HG03060 (cell line): ENCODE measurements around the gene SRSF12.
A peak's percentile ranks its signal among the peaks of the same experiment; 100 is the strongest.

ENCODE experiments used
- ATAC-seq: cut with Tn5 transposase; IDR thresholded peaks from one replicate; pipeline ENCODE4 v1.9.1; 2021; ENCODE audit warnings: low read depth, moderate number of reproducible peaks; ENCODE audit not compliant: unreplicated experiment

SRSF12 gene

GRCh38 chr6:89117211-89118108, at the start of gene SRSF12:
SRSF12 (minus strand) TSS chr6:89118071; CDS start chr6:89117887, 184 bp downstream.
- no peak for ATAC-seq

DNA sequence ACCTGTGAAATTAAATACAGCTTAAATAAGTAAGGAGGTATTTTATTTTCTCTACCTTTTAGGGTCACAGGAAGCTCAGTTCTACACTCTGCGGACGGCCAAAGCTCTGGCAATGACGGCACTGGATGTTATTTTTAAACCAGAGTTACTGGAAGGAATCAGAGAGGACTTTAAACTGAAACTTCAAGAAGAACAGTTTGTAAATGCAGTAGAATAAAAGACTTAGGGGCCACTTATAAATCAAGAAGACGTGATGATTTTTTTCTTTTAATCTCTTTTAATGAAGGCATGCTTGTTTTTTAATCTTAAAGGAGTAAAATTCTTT, 44.1 kb upstream of the SRSF12 start:
- ATAC-seq: no peak

DNA sequence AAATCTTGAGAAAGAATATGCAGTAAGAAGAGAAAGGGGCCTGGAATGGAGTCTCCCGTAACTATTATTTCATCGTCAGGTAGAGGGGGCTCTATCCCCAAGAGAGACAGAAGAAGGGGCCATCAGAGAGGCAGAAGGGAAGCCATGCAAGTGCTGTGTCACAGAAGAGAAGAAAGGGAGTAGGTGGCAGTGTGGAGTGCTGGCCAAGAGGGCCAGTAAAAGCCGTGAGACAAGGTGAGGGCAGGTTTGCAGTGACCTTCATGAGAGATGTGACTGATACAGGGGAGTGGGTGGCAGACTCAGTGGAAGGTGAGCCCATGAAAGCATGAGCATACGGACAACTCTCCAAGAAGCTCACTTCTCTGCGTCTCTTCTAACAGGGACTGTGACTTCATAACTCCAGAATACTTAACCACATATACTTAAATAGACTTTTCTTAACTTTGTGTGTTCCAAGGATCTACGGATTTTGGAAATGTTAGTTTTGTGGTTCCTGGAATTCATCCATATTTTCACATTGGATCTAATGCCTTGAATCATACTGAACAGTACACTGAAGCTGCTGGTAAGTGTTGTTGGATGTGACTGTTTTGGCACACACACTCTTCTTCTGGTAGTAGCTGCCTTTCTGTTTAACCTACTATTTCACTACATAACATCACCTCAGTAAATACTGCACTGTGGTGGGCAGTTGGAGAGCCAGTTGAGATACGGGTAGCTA, 43.6 kb upstream of the SRSF12 start:
- ATAC-seq: no peak

DNA sequence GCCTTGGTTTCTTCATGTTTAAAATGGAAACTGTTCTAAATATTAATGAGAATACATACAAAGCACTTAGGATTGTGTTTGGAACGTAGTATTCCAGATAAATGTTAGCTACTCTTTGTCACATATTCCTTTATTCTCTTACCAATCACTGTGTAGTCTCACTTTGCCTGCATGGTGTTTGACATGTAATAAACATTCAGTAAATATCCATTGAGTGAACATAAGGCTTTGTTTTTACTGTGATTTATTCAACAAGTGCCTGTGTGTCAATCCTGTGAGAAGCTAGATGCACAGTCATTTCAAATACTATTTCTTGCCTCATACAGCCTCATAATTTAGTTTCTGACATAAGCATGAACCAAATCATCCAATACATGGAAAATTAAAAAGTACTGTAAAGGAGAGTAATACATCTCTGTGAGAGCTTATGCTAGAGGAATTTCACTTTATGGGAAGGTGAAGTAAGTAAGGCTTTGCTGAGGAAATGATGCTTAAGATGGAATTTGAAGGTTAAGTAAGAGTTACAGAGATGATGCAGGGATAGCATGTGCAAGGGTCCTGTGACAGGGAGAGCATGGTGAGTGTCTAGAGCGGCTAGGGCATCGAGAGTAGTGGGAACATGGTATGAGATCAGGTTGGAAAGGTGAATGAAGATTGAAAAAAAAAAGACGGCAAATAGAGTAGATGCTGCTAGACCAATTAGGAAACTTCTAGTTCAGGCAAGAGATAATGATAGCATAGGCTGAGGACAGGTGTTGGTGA, 42.6 kb upstream of the SRSF12 start:
- no peak for ATAC-seq

- ATAC-seq: no peak
Observed at GRCh38 chr6:89154131-89154530, 36.3 kb upstream of the SRSF12 start.

- no peak for ATAC-seq
Observed at GRCh38 chr6:89148016-89148750, 30.3 kb upstream of the SRSF12 start.

- no peak for ATAC-seq
Observed at GRCh38 chr6:89146718-89147700, 29.1 kb upstream of the SRSF12 start.

GRCh38 chr6:89145956-89146717, 28.3 kb upstream of the SRSF12 start, which contains the start of gene PM20D2:
PM20D2 (plus strand) TSS chr6:89146055; CDS start chr6:89146145, 90 bp downstream.
- no peak for ATAC-seq

- ATAC-seq: no peak
Observed at GRCh38 chr6:89145091-89145955, 27.5 kb upstream of the SRSF12 start.

DNA sequence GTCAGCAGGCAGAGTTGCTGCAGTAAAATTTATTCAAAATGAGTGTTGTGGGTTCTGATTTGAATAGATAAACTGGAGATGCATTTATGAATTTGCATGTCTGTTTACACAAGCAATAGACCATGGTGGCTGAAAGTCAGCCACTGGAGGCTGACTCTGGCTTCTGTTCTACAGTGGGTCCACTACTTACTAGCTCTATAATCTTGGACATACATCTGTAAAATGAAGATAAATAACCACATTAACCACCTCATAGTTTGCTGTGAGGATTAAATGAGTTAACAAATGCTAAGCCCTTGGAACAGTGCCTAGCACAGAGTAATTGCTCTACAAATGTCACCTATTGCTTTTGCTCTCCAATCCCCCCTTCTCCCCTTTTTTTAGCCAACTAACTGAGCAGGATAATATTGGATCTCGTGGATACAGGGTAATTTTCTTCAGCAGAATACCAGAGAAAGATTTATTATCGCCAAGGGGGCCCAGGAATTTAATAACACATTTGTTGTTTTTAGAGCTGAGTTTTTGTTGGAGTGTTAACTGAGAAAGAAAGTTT, 26.6 kb upstream of the SRSF12 start:
- ATAC-seq: peak; percentile 64

GRCh38 chr6:89140347-89141156, 22.7 kb upstream of the SRSF12 start:
- no peak for ATAC-seq

DNA sequence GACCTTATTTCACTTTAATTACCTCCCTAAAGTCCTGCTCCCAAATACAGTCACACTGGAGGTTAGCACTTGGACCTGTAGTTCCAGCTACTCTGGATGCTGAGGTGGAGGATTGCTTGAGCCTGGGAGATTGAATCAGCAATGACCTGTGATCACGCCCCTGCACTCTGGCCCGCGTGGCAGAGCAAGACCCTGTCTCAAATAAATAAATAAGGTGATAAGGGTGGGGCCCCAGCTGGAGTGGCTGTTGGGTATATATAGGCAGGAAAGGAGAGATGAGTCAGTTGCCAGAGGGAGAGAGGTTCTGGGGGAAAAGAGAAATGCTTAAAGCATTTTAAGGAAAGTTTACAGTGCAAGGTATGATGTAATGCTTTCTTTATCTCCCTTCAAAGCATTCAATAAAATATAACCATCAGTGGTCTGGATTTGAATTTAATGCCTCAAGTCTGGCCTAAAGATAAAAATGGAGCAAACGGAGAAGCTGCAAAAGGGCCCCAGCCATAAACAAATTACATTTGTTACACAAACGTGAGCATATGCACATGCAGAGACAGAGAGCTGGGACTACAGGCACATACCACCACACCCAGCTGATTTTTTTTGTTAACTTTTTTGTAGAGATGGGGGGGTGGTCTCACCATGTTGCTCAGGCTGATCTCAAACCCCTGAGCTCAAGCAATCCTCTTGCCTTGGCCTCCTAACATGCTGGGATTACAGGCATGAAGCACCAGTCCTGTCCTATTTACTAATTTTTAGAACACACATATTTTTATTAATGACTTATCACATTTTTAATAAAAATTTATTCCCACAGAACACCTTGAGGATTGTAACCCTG, 21.9 kb upstream of the SRSF12 start:
- no peak for ATAC-seq

- ATAC-seq: no peak
Observed at GRCh38 chr6:89138173-89138572, 20.3 kb upstream of the SRSF12 start.

- ATAC-seq: no peak
Observed at GRCh38 chr6:89134723-89135122, 16.9 kb upstream of the SRSF12 start.

DNA sequence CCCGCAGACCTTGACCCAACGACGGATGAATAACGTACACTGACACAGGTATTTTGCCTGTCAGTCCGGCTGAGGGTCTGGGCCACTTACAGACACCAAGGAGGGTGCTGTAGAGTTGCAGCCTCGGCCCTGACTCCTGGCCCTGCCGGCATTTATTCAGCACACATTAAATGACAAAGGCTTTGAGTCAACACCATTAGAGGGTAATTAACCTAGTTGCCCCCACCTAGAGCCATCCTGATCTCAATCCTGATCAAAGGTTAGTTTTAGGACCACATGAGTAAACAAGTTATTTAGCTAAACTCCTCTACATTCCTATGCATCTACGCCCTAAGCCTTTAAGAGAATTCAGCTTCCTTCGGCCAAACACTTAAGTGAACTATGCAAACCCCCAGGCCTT, 16.1 kb upstream of the SRSF12 start:
- no peak for ATAC-seq

DNA sequence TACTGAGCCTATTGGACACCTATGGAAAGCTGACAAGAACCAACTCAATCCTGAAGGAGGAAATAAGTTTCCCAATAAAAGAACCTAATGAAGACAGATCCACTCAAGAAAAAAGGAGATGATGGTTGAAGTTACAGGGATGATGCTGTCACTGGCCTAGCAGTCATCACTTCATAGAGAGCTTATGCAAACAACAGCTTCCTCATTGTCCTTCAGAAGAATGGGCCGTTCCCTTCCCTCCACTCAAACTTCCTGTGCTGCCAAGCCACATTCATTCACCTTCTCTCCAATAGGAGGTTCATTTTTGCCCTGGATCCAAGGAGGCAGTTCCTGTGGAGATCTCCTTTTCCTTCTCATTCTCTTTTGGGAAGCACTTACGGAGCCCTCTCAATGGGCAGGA, 14.2 kb upstream of the SRSF12 start:
- ATAC-seq: no peak
